Endodermal cell (in vitro differentiated cells): ENCODE measurements around the gene MED13L. TPM values are rescaled to one million over a fixed set of nuclear protein-coding genes. Genes with fewer than 3 reads are reported as not detected.

ENCODE experiments used
- DNase-seq: peaks from one replicate; pipeline ENCODE4 v3.0.0-alpha.2; 2017
- H3K27ac ChIP-seq: 2 replicates; pipeline ENCODE4 v1.5.1; 2013; ENCODE audit warnings: mild to moderate bottlenecking, low read depth, low read length, moderate library complexity
- H3K27me3 ChIP-seq: 2 replicates; pipeline ENCODE4 v1.6.1; 2013; ENCODE audit warnings: mild to moderate bottlenecking, low read length, moderate library complexity; ENCODE audit not compliant: insufficient read depth, control insufficient read depth, poor library complexity, severe bottlenecking
- H3K36me3 ChIP-seq: 2 replicates; pipeline ENCODE4 v1.7.0; 2013; ENCODE audit warnings: mild to moderate bottlenecking, low read length, moderate library complexity; ENCODE audit not compliant: control insufficient read depth, insufficient read depth
- H3K4me1 ChIP-seq: one replicate; pipeline ENCODE4 v1.7.0; 2013; ENCODE audit warnings: low read length; ENCODE audit not compliant: control insufficient read depth, insufficient read depth
- H3K4me3 ChIP-seq: 2 replicates; pipeline ENCODE4 v1.5.1; 2013; ENCODE audit warnings: mild to moderate bottlenecking, low read length, moderate library complexity
- H3K9ac ChIP-seq: 2 replicates; pipeline ENCODE4 v1.6.1; 2013; ENCODE audit warnings: mild to moderate bottlenecking, low read length, moderate library complexity; ENCODE audit not compliant: poor library complexity, severe bottlenecking; ENCODE audit errors: extremely low read depth
- H3K9me3 ChIP-seq: 2 replicates; pipeline ENCODE4 v1.6.1; 2013; ENCODE audit warnings: mild to moderate bottlenecking, low read length, moderate library complexity; ENCODE audit not compliant: control insufficient read depth
- H3K27ac Mint-ChIP-seq: 2 replicates; pipeline ENCODE4 v1.8.0; 2020; ENCODE audit warnings: mixed read lengths
- H3K27me3 Mint-ChIP-seq: 2 replicates; pipeline ENCODE4 v1.8.0; 2021; ENCODE audit warnings: mild to moderate bottlenecking, mixed read lengths; ENCODE audit not compliant: insufficient read depth
- H3K36me3 Mint-ChIP-seq: 2 replicates; pipeline ENCODE4 v1.8.0; 2020; ENCODE audit warnings: low read depth, mixed read lengths
- H3K4me1 Mint-ChIP-seq: 2 replicates; pipeline ENCODE4 v1.8.0; 2020; ENCODE audit warnings: mixed read lengths
- H3K4me3 Mint-ChIP-seq: 2 replicates; pipeline ENCODE4 v1.8.0; 2020; ENCODE audit warnings: mild to moderate bottlenecking, moderate library complexity, mixed read lengths
- H3K9me3 Mint-ChIP-seq: 2 replicates; pipeline ENCODE4 v1.8.0; 2020; ENCODE audit warnings: mild to moderate bottlenecking, mixed read lengths
- WGBS, 2 experiments: methylation state at CpG; one replicate each; pipeline versions ENCODE4 v1.1.5 to v1.1.7; 2013; ENCODE audit warnings: missing lambda C conversion rate in 2 of 2, mixed read lengths in 1 of 2; ENCODE audit not compliant: insufficient coverage in 1 of 2, insufficient read length in 1 of 2; 5-methylcytosine and 5-hydroxymethylcytosine counted together
- total RNA-seq, 2 donors: library from RNA; stranded (reverse); fragmentation: NEBNext Ultra II Directional in 1 of 2; extraction: Animal tissue kit (Norgen Biotek cat#: 25700) in 1 of 2; gene quantifications; 2 replicates in 1 of 2; 3 replicates in 1 of 2; pipeline ENCODE4 v1.2.1, GENCODE V29; 2021
- TF ChIP-seq, protein P1 (sequence below): fragments of 200-600 bp; sonication (generic); conservative IDR thresholded peaks from 2 replicates; pipeline ENCODE4 v1.5.0; 2021; ENCODE audit warnings: antibody characterized with exemption, mild to moderate bottlenecking

The MED13L gene
- total RNA-seq, 2 donors from 2014 or later: 101 to 111 TPM

GRCh38 chr12:116304621-116305020, 27.1 kb upstream of the MED13L start:
- H3K4me1 ChIP-seq: peaks cover 15% of the 10 kb centered on the region
- no peaks in the 10 kb centered on the region for H3K36me3 ChIP-seq
- peaks cover 31% of the 10 kb centered on the region for H3K4me1 Mint-ChIP-seq
- no peak overlapping the region for H3K4me3 ChIP-seq
- H3K27ac Mint-ChIP-seq: no peak overlapping the region
- H3K9me3 Mint-ChIP-seq: peaks cover 4% of the 10 kb centered on the region
- H3K4me3 Mint-ChIP-seq: no peak overlapping the region
- no peaks in the 10 kb centered on the region for H3K27me3 Mint-ChIP-seq
- DNase-seq: no peak
- 95 to 96% methylated on average over 3 to 4 of the region's 4 CpGs for WGBS, 2 experiments
- H3K36me3 Mint-ChIP-seq: no peaks in the 10 kb centered on the region
- H3K9me3 ChIP-seq: peaks cover 4% of the 10 kb centered on the region
- no peaks in the 10 kb centered on the region for H3K27me3 ChIP-seq
- H3K27ac ChIP-seq: no peak overlapping the region
- H3K9ac ChIP-seq: no peak overlapping the region
- TF ChIP-seq, protein P1, sequence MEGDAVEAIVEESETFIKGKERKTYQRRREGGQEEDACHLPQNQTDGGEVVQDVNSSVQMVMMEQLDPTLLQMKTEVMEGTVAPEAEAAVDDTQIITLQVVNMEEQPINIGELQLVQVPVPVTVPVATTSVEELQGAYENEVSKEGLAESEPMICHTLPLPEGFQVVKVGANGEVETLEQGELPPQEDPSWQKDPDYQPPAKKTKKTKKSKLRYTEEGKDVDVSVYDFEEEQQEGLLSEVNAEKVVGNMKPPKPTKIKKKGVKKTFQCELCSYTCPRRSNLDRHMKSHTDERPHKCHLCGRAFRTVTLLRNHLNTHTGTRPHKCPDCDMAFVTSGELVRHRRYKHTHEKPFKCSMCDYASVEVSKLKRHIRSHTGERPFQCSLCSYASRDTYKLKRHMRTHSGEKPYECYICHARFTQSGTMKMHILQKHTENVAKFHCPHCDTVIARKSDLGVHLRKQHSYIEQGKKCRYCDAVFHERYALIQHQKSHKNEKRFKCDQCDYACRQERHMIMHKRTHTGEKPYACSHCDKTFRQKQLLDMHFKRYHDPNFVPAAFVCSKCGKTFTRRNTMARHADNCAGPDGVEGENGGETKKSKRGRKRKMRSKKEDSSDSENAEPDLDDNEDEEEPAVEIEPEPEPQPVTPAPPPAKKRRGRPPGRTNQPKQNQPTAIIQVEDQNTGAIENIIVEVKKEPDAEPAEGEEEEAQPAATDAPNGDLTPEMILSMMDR: no peak

- no peaks in the 10 kb centered on the region for H3K36me3 Mint-ChIP-seq
- TF ChIP-seq, protein P1: no peak
- no peak for DNase-seq
- 78 to 92% methylated on average over 2 of the region's 2 CpGs for WGBS, 2 experiments
- no peak overlapping the region for H3K4me3 Mint-ChIP-seq
- no peaks in the 10 kb centered on the region for H3K9me3 Mint-ChIP-seq
- H3K4me3 ChIP-seq: no peak overlapping the region
- H3K4me1 Mint-ChIP-seq: peaks cover 38% of the 10 kb centered on the region
- no peaks in the 10 kb centered on the region for H3K27me3 Mint-ChIP-seq
- H3K27me3 ChIP-seq: no peaks in the 10 kb centered on the region
- H3K9ac ChIP-seq: no peak overlapping the region
- no peaks in the 10 kb centered on the region for H3K9me3 ChIP-seq
- H3K27ac ChIP-seq: no peak overlapping the region
- no peak overlapping the region for H3K27ac Mint-ChIP-seq
- no peaks in the 10 kb centered on the region for H3K36me3 ChIP-seq
- peaks cover 22% of the 10 kb centered on the region for H3K4me1 ChIP-seq
Measured at GRCh38 chr12:116303929-116304328, 26.4 kb upstream of the MED13L start.

DNA sequence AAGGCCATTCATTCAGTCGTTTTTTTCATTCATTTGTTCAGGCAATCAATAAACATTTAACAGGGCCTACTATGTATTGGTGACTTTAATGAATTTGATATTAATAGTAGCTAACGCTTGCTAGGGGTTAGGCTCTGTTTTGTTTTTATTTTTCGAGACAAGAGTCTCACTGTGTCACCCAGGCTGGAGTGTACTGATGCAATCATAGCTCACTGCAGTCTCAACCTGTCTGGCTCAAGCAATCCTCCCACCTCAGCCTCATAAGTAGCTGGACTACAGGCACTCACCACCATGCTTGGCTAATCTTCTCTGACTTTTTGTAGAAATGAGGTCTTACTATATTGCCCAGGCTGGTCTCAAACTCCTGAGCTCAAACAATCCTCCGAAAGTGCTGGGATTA, 25.6 kb upstream of the MED13L start:
- Mint-ChIP-seq H3K4me3 (no peak overlapping the region), H3K27ac (no peak overlapping the region), H3K27me3 (no peaks in the 10 kb centered on the region), H3K4me1 (peaks cover 38% of the 10 kb centered on the region), H3K36me3 (no peaks in the 10 kb centered on the region), H3K9me3 (no peaks in the 10 kb centered on the region)
- TF ChIP-seq, protein P1: no peak
- Histone ChIP-seq H3K9ac (no peak overlapping the region), H3K9me3 (no peaks in the 10 kb centered on the region), H3K36me3 (no peaks in the 10 kb centered on the region), H3K4me3 (no peak overlapping the region), H3K27ac (no peak overlapping the region), H3K27me3 (no peaks in the 10 kb centered on the region), H3K4me1 (peaks cover 23% of the 10 kb centered on the region)
- no peak for DNase-seq
- WGBS, 2 experiments: 88% methylated on average over 4 of the region's 4 CpGs
